Measurements from ENCODE around the gene CATSPERB.
A peak's percentile ranks its signal among the peaks of the same experiment; 100 is the strongest.
"Not testable (repeated sequence)": the region's sequence is repeated elsewhere in the genome, so short reads cannot be mapped to it uniquely, and the experiment has no call there.

Gene CATSPERB

DNA sequence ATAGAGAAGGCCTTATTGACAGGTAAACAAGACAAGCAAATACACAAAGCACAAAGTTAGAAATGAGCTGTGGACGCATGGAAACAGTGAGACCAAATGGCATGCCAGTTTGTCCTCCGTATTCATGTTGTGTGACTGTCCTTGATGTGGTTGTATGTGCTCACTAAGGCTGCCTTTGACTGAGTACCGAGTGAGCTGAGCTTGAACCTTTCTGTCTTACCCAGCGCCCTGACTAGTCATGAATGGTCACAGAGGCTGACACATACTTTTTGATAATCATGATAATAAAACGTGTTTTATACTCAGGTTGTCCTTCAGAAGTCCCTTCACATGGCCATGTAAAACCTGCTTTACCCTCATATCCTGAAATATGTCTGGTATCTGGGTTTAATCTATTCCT, 553 bp upstream of the CATSPERB start:
- DNase-seq (ENCODE audit: low read depth in 2 of 2): no peak

DNA sequence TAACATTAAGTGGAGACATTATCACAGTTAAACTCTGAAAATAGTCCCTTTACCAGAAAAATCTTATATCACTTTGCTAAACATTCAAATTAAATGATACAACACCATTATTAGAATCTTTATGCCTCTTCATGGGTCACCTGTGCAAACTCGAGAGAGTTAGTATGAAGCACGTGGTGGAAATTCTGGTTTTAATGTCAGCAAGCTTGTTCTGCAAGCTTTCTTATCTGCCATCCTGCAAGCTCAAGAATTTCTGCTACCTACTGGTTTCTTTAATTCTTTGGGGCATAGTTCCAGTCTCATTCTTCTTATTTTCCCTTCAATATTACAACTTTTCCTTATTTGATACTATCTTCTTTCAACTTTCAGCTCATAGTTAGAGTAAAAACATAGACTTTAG, 868 bp downstream of the CATSPERB start:
- DNase-seq (ENCODE audit: low read depth in 2 of 2): no peak

DNA sequence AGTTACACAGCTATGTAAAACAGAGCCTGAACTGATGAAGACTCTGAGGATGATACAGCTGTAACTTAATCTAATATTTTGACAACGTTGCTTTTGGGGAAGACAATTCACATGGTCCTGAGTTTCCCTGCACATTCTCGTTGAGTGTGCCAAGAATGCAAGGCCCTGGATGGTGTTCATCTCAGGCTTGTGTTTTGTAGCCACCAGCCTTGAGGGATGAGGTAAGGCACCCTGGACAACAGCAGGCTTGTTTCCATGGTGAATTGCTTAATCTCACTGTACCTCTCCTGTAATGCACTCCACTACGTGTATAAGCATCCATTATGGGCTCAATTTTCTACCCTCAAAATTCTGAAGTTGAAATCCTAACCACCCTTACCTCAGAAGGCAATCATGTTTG, 2.1 kb downstream of the CATSPERB start:
- DNase-seq (ENCODE audit: low read depth in 2 of 2): no peak

DNA sequence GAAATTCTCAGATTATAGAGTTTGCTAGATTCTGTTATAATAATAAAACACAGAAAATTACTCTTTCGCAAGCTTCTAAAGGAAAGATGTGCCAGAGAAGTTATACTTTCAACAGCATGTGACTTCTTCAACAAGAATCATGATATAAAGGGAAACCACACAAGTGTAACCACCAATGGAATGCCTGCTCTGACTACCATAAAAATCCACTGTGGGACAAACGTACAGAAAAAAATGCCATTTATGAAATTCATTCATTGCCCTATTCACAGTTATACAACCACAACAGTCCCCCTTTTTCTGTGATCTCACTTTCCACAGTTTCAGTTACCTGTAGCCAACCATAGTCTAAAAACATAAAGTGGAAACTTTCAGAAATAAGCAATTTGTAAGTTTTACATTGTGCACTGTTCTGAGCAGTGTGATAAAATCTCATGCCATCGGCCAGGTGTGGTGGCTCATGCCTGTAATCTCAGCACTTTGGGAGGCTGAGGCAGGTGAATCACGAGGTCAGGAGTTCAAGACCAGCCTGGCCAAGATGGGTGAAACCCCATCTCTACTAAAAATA, 3.2 kb downstream of the CATSPERB start:
- DNase-seq (ENCODE audit: low read depth in 2 of 2): no peak

DNA sequence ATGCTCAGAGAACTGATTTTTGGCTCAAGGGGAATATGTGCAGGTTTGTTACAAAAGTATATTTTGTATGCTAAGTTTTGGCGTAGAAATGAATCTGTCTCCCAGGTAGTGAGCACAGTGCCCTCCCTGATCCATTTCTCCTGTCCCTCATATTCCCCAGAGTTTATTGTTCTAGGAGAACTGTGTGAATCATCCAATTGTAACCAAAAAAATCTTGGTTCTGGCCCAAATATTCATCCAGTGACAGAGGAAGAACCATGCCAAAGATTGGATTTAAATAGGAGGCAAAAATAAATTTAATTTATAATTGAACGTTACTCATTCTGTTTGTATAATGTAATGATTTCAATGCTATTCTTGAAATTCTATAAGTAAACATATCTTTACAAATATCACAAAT, 4.8 kb downstream of the CATSPERB start:
- DNase-seq (ENCODE audit: low read depth in 2 of 2): no peak

DNA sequence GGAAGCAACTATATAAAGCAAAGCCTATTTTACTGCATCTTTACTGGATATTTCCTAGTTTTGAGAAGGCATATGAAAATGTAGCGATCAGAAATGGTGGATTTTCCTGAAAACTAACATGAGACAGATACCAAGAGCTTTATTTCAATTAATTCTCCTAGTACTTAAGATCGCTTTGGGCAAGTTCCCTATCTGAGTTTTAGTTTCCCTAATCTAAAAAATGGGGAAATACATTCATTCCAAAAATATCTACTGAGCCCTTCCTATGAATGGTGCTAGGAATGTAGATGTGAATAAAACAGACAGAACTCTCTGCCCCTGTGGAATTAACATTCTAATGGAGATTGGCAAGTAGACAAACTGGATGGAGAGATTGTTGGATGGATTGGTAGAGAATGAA, 8.4 kb downstream of the CATSPERB start:
- no peak for DNase-seq (ENCODE audit: low read depth in 2 of 2)

DNA sequence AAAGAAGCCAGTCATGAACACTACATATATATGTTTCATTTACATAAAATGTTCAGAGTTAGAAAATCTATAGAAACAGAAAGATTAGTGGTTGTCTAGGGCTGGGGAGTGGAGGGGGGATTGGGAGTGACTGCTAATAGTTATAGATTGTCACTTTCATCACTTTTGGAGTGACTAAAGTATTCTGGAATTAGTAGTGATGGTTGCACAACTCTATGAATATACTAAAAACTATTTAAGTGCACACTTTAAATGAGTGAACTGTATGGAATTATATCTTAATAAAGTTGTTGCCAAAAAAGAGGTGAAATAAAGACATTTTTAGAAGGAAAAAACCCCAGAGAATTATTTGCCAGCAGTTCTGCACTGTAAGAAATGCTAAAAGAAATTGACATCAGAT, 9.5 kb downstream of the CATSPERB start:
- no peak for DNase-seq (ENCODE audit: low read depth in 2 of 2)

DNA sequence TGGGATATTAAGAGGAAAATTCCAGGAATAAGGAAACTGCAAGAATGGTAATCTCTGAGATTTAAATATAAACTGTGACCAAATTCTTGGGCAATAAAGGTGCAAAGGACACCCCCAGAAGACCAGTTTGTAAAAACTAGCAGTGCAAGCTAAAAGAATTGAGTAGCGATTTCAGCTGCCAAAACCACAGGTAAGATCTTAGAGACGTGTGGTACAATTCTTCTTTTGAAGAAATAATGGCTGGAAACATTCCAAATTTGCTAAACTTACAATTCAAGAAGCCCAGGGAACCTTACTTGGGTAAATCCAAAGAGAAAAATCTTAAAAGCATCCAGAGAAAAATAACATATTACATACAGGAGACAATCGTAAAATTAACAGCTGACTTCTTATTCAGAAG, 12.0 kb downstream of the CATSPERB start:
- DNase-seq (ENCODE audit: low read depth in 2 of 2): no peak

DNA sequence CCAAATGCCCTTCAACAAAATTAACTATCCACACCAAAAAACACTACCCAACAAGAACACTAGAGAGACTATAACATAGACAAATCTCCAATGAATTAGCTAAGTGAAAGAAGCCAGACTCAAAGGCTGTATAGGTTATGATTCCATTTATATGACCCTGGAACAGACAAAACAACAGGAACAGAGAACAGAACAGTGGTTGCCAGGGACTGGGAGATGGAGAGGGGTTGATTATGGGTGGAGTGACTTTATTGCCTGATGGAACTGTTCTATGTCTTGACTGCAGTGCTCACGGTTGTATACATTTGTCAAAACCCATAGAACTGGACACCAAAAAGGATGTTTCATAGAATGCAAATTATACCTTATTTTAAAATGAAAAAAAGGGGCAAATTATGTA, 14.9 kb downstream of the CATSPERB start:
- DNase-seq (ENCODE audit: low read depth in 2 of 2): no peak

DNA sequence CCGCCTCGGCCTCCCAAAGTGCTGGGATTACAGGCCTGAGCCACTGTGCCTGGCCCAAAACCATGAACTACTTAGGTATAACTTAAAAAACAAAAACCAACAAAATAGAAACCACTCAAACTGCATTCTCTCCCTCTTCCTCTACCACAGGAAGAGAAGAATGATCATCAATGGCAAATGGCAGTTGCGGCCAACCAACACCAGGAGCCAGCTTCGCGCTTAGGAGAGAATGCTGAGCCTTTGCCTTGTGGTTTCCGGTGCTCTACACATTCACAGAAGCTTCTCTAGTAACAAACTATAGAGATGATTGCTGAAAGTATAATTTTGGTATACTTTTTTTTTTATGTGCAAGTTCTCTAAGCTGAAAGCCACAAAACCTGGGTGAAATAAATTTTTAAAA, 17.1 kb downstream of the CATSPERB start:
- peak in 1 of 2 donors; percentile 21 for DNase-seq (ENCODE audit: low read depth in 2 of 2)

DNA sequence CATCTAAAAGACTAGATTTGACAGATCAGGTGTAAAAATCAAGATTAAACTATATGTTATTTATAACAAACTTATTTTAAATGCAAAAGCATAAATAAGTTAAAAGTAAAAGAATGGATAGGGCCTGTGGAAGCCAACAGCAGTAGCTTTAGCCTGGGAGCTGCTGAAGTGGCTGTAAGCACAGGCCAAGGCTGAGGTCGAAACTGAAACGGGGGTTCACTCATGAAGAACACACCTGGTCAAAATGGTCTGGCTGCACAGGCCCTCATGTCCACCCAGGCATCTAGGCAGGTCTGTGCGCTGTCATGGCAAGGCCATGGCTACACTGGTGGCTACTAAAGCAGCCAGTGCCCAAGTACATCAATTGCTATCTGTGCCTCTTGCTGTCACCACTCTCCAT, 23.1 kb downstream of the CATSPERB start:
- no peak for DNase-seq (ENCODE audit: low read depth in 2 of 2)

DNA sequence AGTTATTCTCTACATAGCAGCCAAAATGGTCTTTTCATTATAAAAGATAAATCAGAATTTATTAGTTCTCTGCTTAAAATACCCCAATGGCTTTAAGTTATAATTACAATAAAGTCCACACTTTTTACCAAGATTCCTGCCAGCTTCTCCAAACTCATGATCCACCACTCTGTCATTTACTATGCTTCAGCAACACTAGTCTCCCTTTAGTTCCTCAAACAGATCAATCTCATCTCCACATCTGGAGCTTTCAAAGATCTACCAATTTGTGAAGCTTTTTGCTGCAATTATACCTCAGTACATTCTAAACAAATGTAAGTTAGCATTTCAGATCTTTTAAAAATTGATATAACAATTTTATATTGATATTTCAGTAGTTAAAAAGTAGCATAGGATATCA, 24.9 kb downstream of the CATSPERB start:
- no peak for DNase-seq (ENCODE audit: low read depth in 2 of 2)

DNA sequence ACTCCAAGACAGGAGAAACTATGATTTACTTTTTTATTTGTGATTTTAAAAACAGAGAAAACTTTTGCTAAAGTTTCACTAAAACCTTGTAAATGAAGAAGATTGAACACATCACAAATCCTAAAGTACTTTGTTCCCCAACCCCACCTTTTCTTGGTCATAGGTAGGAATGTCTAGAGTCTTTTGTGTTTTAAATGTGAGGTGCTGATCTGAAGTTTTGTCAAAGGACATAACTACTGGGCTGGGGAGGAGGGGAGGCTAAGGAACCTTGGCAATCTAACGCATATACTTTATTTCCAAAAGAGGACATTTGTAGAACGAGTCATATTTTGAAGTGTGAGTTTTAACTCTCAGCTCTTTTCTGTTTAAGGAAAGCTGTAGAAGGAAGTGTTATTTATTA, 37.2 kb downstream of the CATSPERB start:
- DNase-seq (ENCODE audit: low read depth in 2 of 2): no peak

DNA sequence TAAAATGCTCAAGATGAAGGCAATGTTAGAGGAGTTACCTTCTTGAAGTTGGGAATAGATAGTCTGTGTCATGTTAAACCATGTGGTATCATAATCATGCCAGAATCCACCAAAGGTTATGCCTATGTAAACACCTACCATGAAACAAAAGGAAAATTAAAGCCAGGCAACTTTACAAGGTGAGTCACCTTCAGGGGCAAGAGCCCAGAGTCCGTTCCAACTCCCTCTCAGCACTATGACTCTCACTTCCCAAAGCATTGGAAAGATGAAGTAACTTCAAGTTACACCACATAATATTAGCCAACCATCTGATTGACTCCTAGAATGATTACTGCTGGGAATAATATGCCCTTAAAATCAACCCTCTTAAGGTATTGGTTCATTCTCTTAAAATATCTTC, 38.5 kb downstream of the CATSPERB start:
- no peak for DNase-seq (ENCODE audit: low read depth in 2 of 2)

DNA sequence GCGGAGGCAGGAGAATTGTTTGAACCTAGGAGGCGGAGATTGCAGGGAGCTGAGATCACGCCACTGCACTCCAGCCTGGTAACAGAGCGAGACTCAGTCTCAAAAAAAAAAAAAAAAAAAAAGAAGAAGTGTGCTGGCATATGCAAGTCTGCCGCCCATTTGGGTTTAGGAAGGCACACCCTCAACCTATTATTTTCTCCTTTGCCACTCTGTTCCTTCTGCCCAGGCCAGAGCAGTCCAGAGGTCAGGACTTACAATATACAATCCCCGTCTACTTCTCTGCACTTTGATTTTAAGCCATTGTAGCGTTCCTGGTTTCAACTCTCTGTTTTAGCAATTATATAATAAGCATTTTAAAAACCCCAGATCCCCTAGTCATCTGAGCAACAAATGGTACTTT, 39.8 kb downstream of the CATSPERB start:
- no peak for DNase-seq (ENCODE audit: low read depth in 2 of 2)

DNA sequence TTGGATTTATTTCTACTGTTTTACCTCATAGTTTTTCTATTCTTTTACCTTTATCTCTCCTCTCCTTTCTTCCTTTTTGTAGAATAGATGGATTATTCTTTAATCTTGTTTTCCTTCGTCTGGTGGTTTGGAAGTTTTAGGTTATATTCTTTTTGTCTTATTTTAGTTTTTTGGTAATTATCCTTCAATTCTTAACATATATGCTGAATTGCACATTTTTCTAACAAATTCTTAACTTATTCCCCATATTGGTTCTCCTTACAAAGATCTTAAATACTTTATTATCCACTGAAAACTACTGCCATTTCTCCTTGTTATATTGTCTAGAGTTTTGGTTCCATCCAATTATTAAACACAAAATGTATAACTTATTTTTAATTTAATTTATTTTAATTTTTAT, 42.3 kb downstream of the CATSPERB start:
- no peak for DNase-seq (ENCODE audit: low read depth in 2 of 2)

DNA sequence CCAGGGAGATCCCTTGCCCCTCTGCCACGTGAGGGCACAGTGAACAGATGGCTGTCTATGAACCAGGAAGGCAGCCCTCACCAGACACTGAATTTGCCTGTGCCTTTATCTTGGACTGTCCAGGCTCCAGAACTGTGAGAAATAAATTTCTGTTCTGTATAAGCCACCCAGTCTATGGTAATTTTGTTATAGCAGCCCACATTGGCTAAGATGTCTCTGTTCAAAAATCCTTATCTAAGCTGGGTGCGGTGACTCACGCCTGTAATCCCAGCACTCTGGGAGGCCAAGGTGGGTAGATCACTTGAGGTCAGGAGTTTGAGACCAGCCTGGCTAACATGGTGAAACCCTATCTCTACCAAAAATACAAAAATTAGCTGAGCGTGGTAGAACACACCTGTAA, 44.5 kb downstream of the CATSPERB start:
- DNase-seq (ENCODE audit: low read depth in 2 of 2): not testable (repeated sequence)

DNA sequence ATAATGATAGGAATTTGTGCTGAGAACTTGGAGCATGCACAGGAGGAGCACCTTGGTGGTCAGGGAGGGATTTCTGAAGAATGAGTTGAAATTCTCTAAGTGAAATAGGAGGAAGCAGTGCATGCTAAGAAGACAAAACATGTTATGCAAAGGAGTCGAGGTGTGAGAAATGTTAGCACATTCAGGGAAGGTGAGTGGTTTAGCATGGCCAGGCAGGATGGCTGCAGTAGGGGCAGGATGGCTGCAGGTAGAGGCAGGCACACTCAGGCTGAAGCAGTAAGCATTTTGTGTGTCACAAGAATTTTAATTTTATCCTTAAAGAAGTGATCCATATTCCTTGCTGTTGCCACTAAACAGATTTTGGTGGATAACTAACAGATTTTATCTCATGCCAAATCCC, 46.3 kb downstream of the CATSPERB start:
- no peak for DNase-seq (ENCODE audit: low read depth in 2 of 2)

DNA sequence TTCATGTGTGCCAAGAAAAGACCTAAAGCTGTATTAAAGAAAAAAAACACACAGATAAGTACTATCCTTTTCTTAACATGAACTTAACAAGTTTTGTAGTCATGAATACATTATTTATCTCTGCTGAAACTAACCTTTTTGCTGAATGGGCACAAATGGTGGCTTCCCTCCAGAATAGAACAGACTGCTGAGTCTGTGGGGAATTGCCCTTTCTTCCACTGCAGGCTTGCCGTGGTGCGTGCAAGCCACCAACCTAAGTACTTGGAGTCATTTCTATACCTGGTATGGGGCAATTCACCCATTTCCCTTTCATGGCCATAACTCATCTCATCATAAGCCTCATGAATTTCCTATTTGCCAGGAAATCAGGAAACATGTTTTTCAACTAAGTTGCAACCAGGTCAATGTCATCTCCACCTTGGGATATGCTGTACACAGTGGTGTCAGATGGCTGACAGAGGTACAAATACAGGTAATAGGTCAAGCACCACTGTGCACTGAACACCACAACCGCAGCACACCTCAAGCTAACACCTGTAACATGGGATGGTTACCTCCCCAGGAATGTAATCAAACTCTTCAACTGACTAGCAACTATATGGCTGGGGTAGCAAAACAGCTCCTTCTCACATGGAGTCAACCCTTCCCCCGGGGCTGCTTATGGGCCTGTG, 49.9 kb downstream of the CATSPERB start:
- peak in 1 of 2 donors; percentile 24 for DNase-seq (ENCODE audit: low read depth in 2 of 2)

DNA sequence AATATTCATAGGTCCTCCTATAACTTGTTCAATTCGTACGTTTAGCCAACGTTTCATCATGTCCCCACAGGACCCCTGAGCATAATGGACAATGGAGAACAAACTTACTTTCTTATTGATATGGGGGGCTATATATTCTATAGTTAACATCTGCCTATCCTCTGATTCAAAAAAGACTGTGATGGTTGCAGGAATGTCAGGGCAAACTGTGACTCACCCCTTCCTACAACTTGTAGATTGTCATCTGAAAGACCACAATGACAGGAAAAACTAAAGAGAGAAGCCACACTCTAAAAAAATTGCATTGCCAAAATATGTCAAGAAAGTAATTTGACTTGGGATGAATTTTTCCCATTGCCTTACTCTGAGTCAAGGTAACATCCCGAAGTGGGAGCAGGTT, 50.8 kb downstream of the CATSPERB start:
- DNase-seq (ENCODE audit: low read depth in 2 of 2): no peak

DNA sequence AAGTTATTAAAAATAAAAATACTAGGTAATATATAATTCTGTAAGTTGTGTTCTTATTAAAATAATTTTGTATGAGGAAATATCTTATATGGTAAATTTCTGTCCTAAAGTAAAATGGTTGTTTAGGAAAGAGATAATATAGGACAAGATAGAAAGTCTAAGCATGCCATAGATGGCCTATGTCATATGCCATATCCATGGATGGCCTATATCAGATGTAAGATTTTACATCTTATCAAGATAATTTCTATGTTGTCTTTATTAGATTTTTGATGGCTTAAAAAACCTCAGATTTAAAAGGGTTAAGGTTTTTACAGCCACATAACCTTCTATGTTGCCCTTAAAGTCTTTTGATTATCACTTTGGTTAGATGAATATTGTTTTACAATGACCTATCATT, 52.6 kb downstream of the CATSPERB start:
- DNase-seq (ENCODE audit: low read depth in 2 of 2): no peak

DNA sequence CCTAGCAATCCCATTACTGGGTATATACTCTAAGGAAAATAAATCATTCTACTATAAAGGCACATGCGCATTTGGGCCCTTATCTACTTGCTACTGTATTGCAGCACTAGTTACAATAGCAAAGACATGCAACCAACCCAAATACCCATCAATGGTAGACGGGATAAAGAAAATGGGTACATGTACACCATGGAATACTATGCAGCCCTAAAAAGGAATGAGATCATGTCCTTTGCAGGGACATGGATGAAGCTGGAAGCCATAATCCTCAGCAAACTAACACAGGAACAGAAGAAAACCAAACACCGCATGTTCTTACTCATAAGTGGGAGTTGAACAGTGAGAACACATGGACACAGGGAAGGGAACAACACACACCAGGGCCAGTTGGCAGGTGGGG, 54.2 kb downstream of the CATSPERB start:
- DNase-seq (ENCODE audit: low read depth in 2 of 2): not testable (repeated sequence)

DNA sequence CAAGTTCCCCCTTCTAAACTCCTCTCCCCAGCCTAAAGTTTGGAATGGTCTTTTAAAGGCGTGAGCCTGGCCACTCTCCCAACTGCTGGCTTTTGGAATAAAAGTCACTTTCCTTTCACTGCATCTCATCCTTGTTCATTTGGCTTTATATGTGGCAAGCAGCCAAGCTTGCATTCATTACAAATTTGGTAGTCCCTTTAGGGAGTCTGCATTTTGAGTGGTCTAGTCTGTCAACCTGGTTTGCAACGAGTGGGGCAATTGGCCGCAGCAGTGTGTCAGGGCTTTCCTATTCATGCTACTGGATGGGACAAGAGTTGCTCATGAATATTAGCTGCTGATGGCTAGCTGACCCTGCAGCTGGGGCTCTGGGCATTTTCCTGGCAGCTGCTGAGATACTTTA, 57.0 kb downstream of the CATSPERB start:
- DNase-seq (ENCODE audit: low read depth in 2 of 2): no peak

DNA sequence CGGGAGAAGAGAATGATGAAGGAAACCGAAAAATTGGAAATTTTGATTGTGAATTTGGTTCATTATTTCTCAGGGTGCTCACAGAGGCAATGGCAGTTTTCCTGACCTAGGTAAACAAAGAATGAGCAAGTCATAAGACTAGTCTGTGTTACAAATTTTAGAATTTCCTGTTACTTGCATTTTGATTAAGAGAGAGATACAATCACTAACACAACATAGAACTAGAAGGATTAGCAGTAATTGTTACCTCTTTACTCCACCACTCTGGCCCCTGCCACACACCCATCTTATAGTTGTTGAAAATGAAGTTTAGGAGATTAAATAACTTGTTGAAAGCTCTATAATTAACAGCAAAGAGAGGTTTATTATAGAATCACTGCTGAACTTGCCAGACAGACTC, 62.0 kb downstream of the CATSPERB start:
- DNase-seq (ENCODE audit: low read depth in 2 of 2): no peak

Data from stimulated activated CD8-positive, alpha-beta memory T cell treated with anti-CD3 and anti-CD28 coated beads, Interleukin-15, amount 100 ng/mL, for 48 hours (primary cell).